GM19351 (cell line): Measurements from ENCODE around the gene DYNLT5.
A peak's percentile ranks its signal among the peaks of the same experiment; 100 is the strongest.
"Not testable (repeated sequence)": the region's sequence is repeated elsewhere in the genome, so short reads cannot be mapped to it uniquely, and the experiment has no call there.

Experiments used
- ATAC-seq: cut with Tn5 transposase; IDR thresholded peaks from one replicate; pipeline ENCODE4 v1.9.1; 2021; ENCODE audit warnings: mild to moderate bottlenecking, moderate library complexity; ENCODE audit not compliant: unreplicated experiment

DYNLT5 gene

DNA sequence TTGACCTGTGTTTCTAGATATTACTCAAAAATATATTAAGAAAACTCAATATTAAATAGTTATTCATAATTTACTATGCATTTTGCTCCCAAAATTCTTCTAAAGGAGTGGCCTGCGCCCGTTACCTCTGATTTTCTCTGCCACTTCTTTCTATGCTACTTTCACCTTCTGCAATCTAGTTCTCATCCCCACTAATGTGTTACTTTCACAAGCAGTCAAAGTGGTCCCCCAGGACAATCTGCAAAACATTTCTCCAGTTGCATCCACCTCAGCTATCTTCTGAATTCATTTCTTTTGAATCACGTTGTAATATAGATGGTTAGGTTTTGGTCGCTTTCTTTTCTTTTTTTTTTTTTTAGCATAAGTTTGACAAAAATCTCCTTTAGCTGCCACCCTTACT lies 35.4 kb downstream of the DYNLT5 start:
- ATAC-seq = peak; percentile 61

DNA sequence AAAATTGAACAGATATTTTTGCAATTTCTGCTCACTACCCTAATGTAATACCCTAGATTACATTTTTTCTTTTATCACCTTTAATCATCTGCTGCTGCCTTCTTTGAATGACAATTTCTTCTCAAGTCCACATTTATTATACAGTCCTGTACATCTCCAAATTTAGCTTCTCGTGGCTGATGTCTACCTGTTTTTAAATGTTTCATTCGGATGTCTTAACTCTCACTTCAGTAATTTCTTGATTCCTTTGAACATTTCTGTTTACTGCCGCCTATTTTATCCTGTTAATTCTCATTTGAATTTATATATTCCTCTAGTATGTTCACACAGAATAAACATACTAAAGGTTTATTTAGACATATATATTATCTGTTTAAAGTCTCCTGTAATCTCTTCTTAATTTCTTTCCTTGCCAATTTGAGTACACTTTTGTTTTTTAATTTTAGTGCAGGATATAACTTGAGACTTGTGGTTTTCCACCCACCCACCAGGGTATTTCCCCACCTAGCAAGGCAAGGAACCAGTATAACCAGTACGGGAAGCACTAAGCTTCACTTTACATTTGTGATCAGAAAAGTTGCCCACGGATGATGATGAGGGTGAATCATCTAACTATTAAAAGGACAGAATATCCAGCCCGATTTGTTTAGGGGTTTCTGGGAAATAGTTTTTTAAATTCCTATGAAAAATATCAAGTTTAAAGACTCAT lies 36.1 kb downstream of the DYNLT5 start:
- peak; percentile 84 for ATAC-seq

DNA sequence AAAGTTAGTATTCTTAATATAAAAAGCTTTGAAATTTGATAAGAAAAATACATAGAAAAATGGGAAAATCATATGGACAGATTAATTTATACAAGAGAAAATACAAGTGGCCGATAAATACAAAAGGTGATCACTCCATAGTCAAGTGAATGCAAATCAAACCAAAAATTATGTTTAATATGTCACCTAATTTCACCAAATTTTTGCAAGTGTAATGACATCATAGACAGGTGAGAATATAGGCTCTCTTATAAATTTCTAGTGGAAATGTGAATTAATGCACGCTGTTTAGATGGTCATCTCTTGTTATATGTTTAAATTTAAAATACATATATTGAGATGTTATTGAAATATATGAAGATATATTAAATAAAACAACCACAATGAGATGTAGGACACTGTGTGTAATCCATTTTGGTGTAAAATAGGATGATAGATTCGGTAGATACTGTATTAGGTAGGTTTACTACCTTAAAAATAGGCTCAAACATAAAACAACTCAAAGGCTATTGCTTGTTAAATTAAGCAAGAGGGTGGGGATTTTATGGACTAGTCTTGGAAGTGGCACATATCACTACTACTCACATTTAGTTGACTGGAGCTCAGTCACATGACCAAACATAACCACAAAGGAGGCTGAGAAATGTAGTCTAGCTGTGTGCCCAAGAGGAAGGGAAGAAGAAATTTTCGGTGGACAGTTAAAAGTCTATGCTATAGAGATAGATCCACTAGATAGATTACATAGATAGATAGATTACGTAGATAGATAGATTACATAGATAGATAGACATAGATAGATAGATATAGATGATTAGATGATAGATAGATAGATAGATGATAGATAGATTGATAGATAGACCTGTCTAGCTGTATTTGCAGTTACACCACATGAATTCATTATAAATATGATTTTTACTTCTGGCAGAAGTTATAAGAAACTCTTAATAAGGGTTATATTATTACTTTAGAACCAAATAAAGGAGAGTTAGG lies 39.7 kb downstream of the DYNLT5 start:
- ATAC-seq = no peak

DNA sequence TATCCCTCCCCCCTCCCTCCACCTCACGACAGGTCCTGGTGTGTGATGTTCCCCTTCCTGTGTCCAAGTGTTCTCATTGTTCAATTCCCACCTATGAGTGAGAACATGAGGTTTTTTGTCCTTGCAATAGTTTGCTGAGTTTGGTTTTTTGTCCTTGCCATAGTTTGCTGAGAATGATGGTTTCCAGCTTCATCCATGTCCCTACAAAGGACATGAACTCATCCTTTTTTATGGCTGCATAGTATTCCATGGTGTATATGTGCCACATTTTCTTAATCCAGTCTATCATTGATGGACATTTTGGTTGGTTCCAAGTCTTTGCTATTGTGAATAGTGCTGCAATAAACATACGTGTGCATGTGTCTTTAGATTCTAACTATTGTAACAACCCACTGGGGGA lies 43.6 kb downstream of the DYNLT5 start:
- not testable (repeated sequence) for ATAC-seq

DNA sequence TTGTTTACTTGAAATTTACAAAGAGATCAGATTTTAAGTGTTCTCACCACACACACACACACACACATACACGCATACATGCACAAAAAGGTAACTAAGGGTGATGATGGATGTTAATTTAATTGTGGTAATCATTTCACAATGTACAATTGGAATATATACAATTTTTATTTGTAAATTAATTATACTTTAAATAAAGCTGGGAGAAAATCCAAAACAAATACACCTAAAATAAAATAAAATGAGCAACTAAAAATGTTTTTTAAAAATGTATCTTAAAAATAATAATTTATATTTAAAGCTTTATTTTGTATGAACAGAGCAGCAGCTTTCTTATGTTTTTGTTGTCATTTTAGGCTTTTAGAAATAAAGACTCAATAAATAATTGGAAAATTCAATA lies 57.0 kb downstream of the DYNLT5 start:
- no peak for ATAC-seq

DNA sequence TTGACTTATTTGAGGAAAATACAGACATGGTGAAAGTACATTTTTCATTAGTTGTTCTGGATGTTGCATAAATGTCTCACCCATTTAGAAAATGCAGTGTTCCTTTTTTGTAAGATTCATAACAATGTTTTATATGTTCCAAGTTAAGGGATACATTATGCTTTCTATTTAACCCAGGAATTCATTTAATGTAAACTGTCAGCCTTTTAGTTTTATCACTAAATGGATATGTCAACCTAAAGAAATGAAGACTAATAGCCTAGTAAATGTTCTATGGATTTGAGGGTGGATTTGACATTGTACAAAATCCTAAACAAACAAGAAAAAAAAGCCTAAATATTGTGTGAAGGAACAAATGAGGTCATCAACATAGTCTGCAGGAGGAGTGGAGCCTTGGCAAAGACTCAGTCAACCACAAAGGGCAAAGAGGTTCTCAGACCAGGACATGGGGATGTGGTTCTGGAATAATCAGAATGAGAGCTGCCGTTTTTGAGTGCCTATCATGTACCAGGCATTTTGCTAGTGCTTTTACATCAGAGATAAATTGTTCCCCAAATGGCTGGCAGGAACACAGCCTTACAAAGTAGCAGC lies 57.6 kb downstream of the DYNLT5 start:
- no peak for ATAC-seq

DNA sequence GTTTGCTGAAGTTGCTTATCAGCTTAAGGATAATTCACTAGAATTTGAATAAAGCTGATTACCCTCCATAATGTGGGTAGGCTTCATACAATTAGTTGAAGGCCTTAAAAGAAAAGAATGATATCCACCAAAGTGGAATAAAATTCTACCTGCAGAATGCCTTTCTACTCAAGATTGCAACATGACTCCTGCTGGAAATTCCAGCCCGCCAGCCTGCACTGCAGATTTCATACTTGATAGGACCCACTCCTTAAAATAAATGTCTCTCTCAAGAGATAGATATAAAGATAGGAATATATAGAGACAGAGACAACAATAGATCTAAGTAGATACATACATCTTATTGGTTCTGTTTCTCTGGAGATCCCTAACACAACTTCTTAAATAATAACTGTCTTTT lies 72.5 kb downstream of the DYNLT5 start:
- ATAC-seq = no peak
